Neural cell (in vitro differentiated cells): ENCODE results near the gene PDE4D. TPM values are rescaled to one million over a fixed set of nuclear protein-coding genes. Genes with fewer than 3 reads are reported as not detected.

Experiments used
- H2AFZ ChIP-seq: fragments of 200-600, 300-800 bp; sonication (generic), shearing (Covaris generic); 2 replicates; pipeline ENCODE4 v1.6.0; 2014; ENCODE audit warnings: low read depth, mild to moderate bottlenecking, antibody characterized with exemption, low read length, moderate library complexity
- H3F3A ChIP-seq: fragments of 200-600 bp; shearing (Covaris generic); 2 replicates; pipeline ENCODE4 v1.6.1; 2016; ENCODE audit warnings: mild to moderate bottlenecking, moderate library complexity, mixed read lengths, antibody characterized with exemption, low read length; ENCODE audit not compliant: insufficient read depth, poor library complexity, severe bottlenecking
- H3K27ac ChIP-seq: fragments of 200-600, 300-800 bp; sonication (generic), shearing (Covaris generic); 2 replicates; pipeline ENCODE4 v1.5.1; 2014; ENCODE audit warnings: mild to moderate bottlenecking, low read length, moderate library complexity
- H3K27me3 ChIP-seq: fragments of 300-800, 200-600 bp; sonication (generic), shearing (Covaris generic); 2 replicates; pipeline ENCODE4 v1.6.0; 2014; ENCODE audit warnings: mild to moderate bottlenecking, low read depth, low read length, moderate library complexity; ENCODE audit not compliant: insufficient read depth
- H3K36me3 ChIP-seq: fragments of 300-800, 200-600 bp; sonication (generic), shearing (Covaris generic); 2 replicates; pipeline ENCODE4 v1.5.1; 2014; ENCODE audit warnings: mild to moderate bottlenecking, antibody characterized with exemption, low read length, moderate library complexity; ENCODE audit not compliant: insufficient read depth
- H3K4me2 ChIP-seq: fragments of 300-800, 200-600 bp; sonication (generic), shearing (Covaris generic); 2 replicates; pipeline ENCODE4 v1.6.0; 2014; ENCODE audit warnings: mild to moderate bottlenecking, low read length
- H3K4me3 ChIP-seq: fragments of 300-800, 200-600 bp; sonication (generic), shearing (Covaris generic); 2 replicates; pipeline ENCODE4 v1.5.1; 2014; ENCODE audit warnings: mild to moderate bottlenecking, low read length, moderate library complexity
- H3K79me2 ChIP-seq: fragments of 200-600 bp; shearing (Covaris generic); replicated peaks from 2 replicates; pipeline ENCODE4 v1.6.0; 2014; ENCODE audit warnings: mild to moderate bottlenecking, low read length, moderate library complexity; ENCODE audit not compliant: insufficient read depth
- H3K9ac ChIP-seq: fragments of 300-800, 200-600 bp; sonication (generic), shearing (Covaris generic); 2 replicates; pipeline ENCODE4 v1.6.1; 2016; ENCODE audit warnings: mild to moderate bottlenecking, low read length, mixed read lengths
- H3K9me2 ChIP-seq: fragments of 200-600 bp; shearing (Covaris generic); 2 replicates; pipeline ENCODE4 v1.6.1; 2016; ENCODE audit warnings: mild to moderate bottlenecking, low read length, mixed read lengths; ENCODE audit not compliant: insufficient read depth
- H3K9me3 ChIP-seq: fragments of 200-600, 300-800 bp; sonication (generic), shearing (Covaris generic); 2 replicates; pipeline ENCODE4 v1.6.1; 2016; ENCODE audit warnings: mild to moderate bottlenecking, mixed run types, low read length, moderate library complexity, mixed read lengths
- H4K20me1 ChIP-seq: fragments of 200-600 bp; shearing (Covaris generic); 2 replicates; pipeline ENCODE4 v1.6.1; 2016; ENCODE audit warnings: mild to moderate bottlenecking, mixed run types; ENCODE audit not compliant: insufficient read depth
- EP300 ChIP-seq: fragments of 450-650 bp; conservative IDR thresholded peaks from 2 replicates; pipeline ENCODE4 v1.6.1; 2014; ENCODE audit warnings: antibody characterized with exemption, mild to moderate bottlenecking, moderate library complexity; ENCODE audit not compliant: poor library complexity, severe bottlenecking
- EZH2 ChIP-seq: fragments of 200-600, 300-800 bp; shearing (Covaris generic), sonication (generic); IDR thresholded peaks from 2 replicates; pipeline ENCODE4 v1.6.1; 2014; ENCODE audit warnings: antibody characterized with exemption, low read length, borderline replicate concordance, mild to moderate bottlenecking; ENCODE audit not compliant: insufficient read depth, poor library complexity, severe bottlenecking
- MXI1 ChIP-seq: fragments of 450-650 bp; conservative IDR thresholded peaks from 2 replicates; pipeline ENCODE4 v1.6.1; 2014; ENCODE audit warnings: antibody characterized with exemption, mild to moderate bottlenecking; ENCODE audit not compliant: poor library complexity, severe bottlenecking
- POLR2AphosphoS5 ChIP-seq: IDR thresholded peaks from 2 replicates; pipeline ENCODE4 v1.6.1; 2012
- RAD21 ChIP-seq: fragments of 450-650 bp; conservative IDR thresholded peaks from 2 replicates; pipeline ENCODE4 v1.6.1; 2014; ENCODE audit warnings: antibody characterized with exemption, mild to moderate bottlenecking, moderate library complexity
- REST ChIP-seq: IDR thresholded peaks from 2 replicates; pipeline ENCODE4 v1.6.1; 2012; ENCODE audit warnings: borderline replicate concordance
- SMC3 ChIP-seq: fragments of 450-650 bp; conservative IDR thresholded peaks from 2 replicates; pipeline ENCODE4 v1.6.1; 2014; ENCODE audit warnings: antibody characterized with exemption, mild to moderate bottlenecking, moderate library complexity; ENCODE audit not compliant: poor library complexity
- TAF1 ChIP-seq: IDR thresholded peaks from 2 replicates; pipeline ENCODE4 v1.6.1; 2012; ENCODE audit warnings: low read depth
- polyA plus RNA-seq: library from polyadenylated mRNA; depleted of rRNA; stranded (reverse); fragments of >200 nt; gene quantifications from 2 replicates; pipeline ENCODE4 v1.2.3, GENCODE V29; 2014
- TF ChIP-seq, protein P1 (sequence below): fragments of 450-650 bp; IDR thresholded peaks from 2 replicates; pipeline ENCODE4 v1.5.1; 2014; ENCODE audit warnings: antibody characterized with exemption, mild to moderate bottlenecking, moderate library complexity; ENCODE audit not compliant: poor library complexity, severe bottlenecking

PDE4D gene
- polyA plus RNA-seq, 1 donor from 2014 or later = 42.8 TPM

DNA sequence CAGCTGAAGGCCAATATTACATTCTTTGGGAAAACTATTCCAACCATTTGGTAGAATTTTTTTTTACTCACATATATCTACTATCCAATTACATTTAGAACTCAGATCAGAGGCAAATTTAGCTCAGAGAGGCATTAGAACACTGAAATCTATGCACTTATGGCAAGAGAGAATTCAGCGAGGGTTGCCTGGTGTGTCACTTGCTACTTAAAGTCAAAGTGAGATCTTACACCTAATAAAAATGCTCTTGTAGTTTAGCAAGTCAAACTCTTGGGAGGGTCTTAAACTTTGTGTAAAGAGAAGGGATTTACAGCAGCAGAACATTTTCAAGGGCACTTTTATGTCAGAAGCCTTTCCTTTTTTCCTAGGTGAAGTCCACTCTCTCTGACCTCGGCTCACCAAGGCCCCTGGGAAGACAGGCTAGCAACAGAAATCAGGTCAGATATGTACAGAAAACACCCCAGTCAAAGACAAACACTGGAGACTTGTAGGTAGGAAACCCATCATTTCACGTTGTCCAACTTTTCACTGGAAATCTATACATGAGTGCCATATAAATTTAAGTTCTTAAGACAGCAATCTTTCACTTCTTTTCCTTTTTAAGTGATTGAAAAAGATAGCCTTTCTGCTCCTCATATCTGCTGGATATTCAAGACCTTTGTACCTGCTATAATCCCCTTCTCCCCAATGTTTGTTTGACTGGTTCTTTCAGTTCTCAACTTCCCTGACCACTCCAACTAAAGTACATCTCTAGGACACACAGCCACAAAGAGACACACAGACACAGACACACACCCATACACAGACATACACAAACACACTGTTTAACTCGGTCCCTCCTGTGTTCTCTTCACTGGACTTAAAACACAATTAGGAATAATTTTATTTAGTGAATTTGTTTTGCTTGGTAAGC is 635.8 kb downstream of the PDE4D start:
- H4K20me1 ChIP-seq = no peaks in the 10 kb centered on the region

DNA sequence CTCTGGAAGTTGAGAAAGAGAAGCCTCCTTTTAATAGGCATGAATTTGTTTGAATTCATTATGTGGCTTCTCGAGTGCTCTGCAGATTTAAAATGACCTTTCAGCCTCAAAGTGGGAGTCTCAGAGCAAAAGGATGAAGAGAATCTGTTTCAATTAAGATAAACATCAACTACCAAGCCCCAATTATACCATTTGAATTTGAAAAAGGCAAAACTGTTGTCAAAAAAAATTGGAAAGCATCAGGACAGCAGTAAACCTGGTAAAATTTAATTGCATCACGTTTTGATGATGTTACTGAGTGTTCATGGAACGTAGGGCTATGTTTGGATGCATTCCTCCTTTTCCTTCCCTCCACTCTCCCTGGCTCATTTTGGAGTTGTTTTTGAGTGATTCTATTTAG is 637.2 kb downstream of the PDE4D start:
- Histone ChIP-seq H3K36me3 (no peaks in the 10 kb centered on the region), H4K20me1 (no peaks in the 10 kb centered on the region), H3K9me2 (no peaks in the 10 kb centered on the region), H3K9me3 (no peaks in the 10 kb centered on the region), H3K9ac (no peak overlapping the region), H3F3A (no peaks in the 10 kb centered on the region), H3K4me2 (no peak overlapping the region), H2AFZ (no peak overlapping the region), H3K79me2 (no peaks in the 10 kb centered on the region), H3K27me3 (no peaks in the 10 kb centered on the region), H3K4me3 (no peak overlapping the region), H3K27ac (no peak overlapping the region)
- TF ChIP-seq TAF1 (no peak), REST (no peak), EP300 (no peak), RAD21 (no peak), EZH2 (no peak), MXI1 (no peak), SMC3 (no peak), POLR2AphosphoS5 (no peak)
- TF ChIP-seq, protein P1, sequence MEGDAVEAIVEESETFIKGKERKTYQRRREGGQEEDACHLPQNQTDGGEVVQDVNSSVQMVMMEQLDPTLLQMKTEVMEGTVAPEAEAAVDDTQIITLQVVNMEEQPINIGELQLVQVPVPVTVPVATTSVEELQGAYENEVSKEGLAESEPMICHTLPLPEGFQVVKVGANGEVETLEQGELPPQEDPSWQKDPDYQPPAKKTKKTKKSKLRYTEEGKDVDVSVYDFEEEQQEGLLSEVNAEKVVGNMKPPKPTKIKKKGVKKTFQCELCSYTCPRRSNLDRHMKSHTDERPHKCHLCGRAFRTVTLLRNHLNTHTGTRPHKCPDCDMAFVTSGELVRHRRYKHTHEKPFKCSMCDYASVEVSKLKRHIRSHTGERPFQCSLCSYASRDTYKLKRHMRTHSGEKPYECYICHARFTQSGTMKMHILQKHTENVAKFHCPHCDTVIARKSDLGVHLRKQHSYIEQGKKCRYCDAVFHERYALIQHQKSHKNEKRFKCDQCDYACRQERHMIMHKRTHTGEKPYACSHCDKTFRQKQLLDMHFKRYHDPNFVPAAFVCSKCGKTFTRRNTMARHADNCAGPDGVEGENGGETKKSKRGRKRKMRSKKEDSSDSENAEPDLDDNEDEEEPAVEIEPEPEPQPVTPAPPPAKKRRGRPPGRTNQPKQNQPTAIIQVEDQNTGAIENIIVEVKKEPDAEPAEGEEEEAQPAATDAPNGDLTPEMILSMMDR = no peak

More for the DNA sequence above, 635.8 kb downstream of the PDE4D start:
- Histone ChIP-seq H3K9me3 (no peaks in the 10 kb centered on the region), H3F3A (no peaks in the 10 kb centered on the region), H3K9ac (no peak overlapping the region), H3K4me2 (no peak overlapping the region), H3K27me3 (no peaks in the 10 kb centered on the region), H2AFZ (no peak overlapping the region), H3K27ac (no peak overlapping the region), H3K9me2 (no peaks in the 10 kb centered on the region), H3K36me3 (no peaks in the 10 kb centered on the region), H3K79me2 (no peaks in the 10 kb centered on the region), H3K4me3 (no peak overlapping the region)
- no peak for TF ChIP-seq EZH2
- TF ChIP-seq TAF1 = no peak
- no peak for TF ChIP-seq RAD21
- no peak for TF ChIP-seq MXI1
- no peak for TF ChIP-seq REST
